ENCODE results near the gene ALX4. TPM values are rescaled to one million over a fixed set of nuclear protein-coding genes. Genes with fewer than 3 reads are reported as not detected.

The ALX4 gene
- total RNA-seq, 4 donors from 2014 or later: not detected

- TF ChIP-seq CTCF (IDR thresholded peaks at IDR 0.05): no peak
- TF ChIP-seq POLR2A (IDR thresholded peaks at IDR 0.05): no peak
- H3K27me3 ChIP-seq: peaks cover 0 to 6% of the 10 kb centered on the region in 2 donors
Observed at GRCh38 chr11:44327730-44328129, 17.8 kb upstream of the ALX4 start.

GRCh38 chr11:44326615-44327475 is 16.9 kb upstream of the ALX4 start:
- no peaks in the 10 kb centered on the region for H3K9me3 ChIP-seq
- no peaks in the 10 kb centered on the region for H3K4me1 ChIP-seq
- peaks cover 0 to 14% of the 10 kb centered on the region in 2 donors for H3K27me3 ChIP-seq
- no peak overlapping the region for H3K27ac ChIP-seq
- no peak for TF ChIP-seq POLR2A (IDR thresholded peaks at IDR 0.05)
- no peak for TF ChIP-seq CTCF (IDR thresholded peaks at IDR 0.05)
- H3K36me3 ChIP-seq: no peaks in the 10 kb centered on the region
- DNase-seq: no peak
- H3K4me3 ChIP-seq: no peak overlapping the region

More at GRCh38 chr11:44327730-44328129, 17.8 kb upstream of the ALX4 start:
- DNase-seq: no peak
- Histone ChIP-seq H3K9me3 (no peaks in the 10 kb centered on the region), H3K4me3 (no peak overlapping the region), H3K27ac (no peak overlapping the region), H3K36me3 (no peaks in the 10 kb centered on the region), H3K4me1 (no peaks in the 10 kb centered on the region)

GRCh38 chr11:44325698-44326097 is 15.8 kb upstream of the ALX4 start:
- TF ChIP-seq CTCF (IDR thresholded peaks at IDR 0.05) (no peak), POLR2A (IDR thresholded peaks at IDR 0.05) (no peak)
- Histone ChIP-seq H3K4me3 (no peak overlapping the region), H3K9me3 (no peaks in the 10 kb centered on the region), H3K4me1 (no peaks in the 10 kb centered on the region), H3K36me3 (no peaks in the 10 kb centered on the region), H3K27me3 (peaks cover 0 to 25% of the 10 kb centered on the region in 2 donors), H3K27ac (no peak overlapping the region)
- no peak for DNase-seq

- TF ChIP-seq POLR2A (IDR thresholded peaks at IDR 0.05): no peak
- no peak for TF ChIP-seq CTCF (IDR thresholded peaks at IDR 0.05)
- no peak overlapping the region for H3K27ac ChIP-seq
- no peaks in the 10 kb centered on the region for H3K4me1 ChIP-seq
- no peaks in the 10 kb centered on the region for H3K36me3 ChIP-seq
- H3K27me3 ChIP-seq: peaks cover 0 to 29% of the 10 kb centered on the region in 2 donors
- H3K4me3 ChIP-seq: no peak overlapping the region
- no peaks in the 10 kb centered on the region for H3K9me3 ChIP-seq
- DNase-seq: no peak
Observed at GRCh38 chr11:44324749-44325525, 15.0 kb upstream of the ALX4 start.

GRCh38 chr11:44324222-44324621 is 14.3 kb upstream of the ALX4 start:
- Histone ChIP-seq H3K27me3 (peaks cover 0 to 34% of the 10 kb centered on the region in 2 donors), H3K36me3 (no peaks in the 10 kb centered on the region), H3K9me3 (no peaks in the 10 kb centered on the region), H3K4me1 (peaks cover 0 to 5% (median 0%) of the 10 kb centered on the region in 4 donors), H3K4me3 (no peak overlapping the region), H3K27ac (no peak overlapping the region)
- DNase-seq: no peak
- TF ChIP-seq POLR2A (IDR thresholded peaks at IDR 0.05) (no peak), CTCF (IDR thresholded peaks at IDR 0.05) (no peak)

Measured in Peyer's patch (tissue), 4 donors.